ENCODE data around the gene LMO3.

GRCh38 chr12:16562435-16562834 lies 43.5 kb downstream of the LMO3 start:
- TF ChIP-seq CTCF (IDR thresholded peaks at IDR 0.05; ENCODE audit: insufficient read depth, low read length, poor library complexity, severe bottlenecking), result no peak
- TF ChIP-seq EZH2phosphoT487 (conservative IDR thresholded peaks at IDR 0.05; ENCODE audit: low read length), result no peak

Data from SU-DHL-6 (cell line).